GM12865 (cell line): Measurements from ENCODE around the gene PTCH2.

ENCODE experiments used
- DNase-seq: peaks from one replicate; pipeline ENCODE4 v3.0.0; 2010; ENCODE audit warnings: low read depth
- H3K4me3 ChIP-seq: 2 replicates; pipeline ENCODE4 v1.5.1; 2011; ENCODE audit warnings: mild to moderate bottlenecking, low read depth, low read length, control low read depth
- TF ChIP-seq, protein P1 (sequence below): IDR thresholded peaks from 2 replicates; pipeline ENCODE4 v1.5.1; 2011; ENCODE audit warnings: low read length, control low read depth, low read depth, inconsistent platforms; ENCODE audit not compliant: insufficient read depth; ENCODE audit errors: missing control alignments

PTCH2 gene

GRCh38 chr1:44780583-44781121 lies 62.4 kb downstream of the PTCH2 start:
- TF ChIP-seq, protein P1, sequence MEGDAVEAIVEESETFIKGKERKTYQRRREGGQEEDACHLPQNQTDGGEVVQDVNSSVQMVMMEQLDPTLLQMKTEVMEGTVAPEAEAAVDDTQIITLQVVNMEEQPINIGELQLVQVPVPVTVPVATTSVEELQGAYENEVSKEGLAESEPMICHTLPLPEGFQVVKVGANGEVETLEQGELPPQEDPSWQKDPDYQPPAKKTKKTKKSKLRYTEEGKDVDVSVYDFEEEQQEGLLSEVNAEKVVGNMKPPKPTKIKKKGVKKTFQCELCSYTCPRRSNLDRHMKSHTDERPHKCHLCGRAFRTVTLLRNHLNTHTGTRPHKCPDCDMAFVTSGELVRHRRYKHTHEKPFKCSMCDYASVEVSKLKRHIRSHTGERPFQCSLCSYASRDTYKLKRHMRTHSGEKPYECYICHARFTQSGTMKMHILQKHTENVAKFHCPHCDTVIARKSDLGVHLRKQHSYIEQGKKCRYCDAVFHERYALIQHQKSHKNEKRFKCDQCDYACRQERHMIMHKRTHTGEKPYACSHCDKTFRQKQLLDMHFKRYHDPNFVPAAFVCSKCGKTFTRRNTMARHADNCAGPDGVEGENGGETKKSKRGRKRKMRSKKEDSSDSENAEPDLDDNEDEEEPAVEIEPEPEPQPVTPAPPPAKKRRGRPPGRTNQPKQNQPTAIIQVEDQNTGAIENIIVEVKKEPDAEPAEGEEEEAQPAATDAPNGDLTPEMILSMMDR, result no peak
- no peak for DNase-seq

GRCh38 chr1:44778705-44779576 lies 64.1 kb downstream of the PTCH2 start:
- TF ChIP-seq, protein P1, result no peak
- no peak for DNase-seq
- H3K4me3 ChIP-seq, result no peak overlapping the region

More at GRCh38 chr1:44780583-44781121, 62.4 kb downstream of the PTCH2 start:
- no peak overlapping the region for H3K4me3 ChIP-seq

GRCh38 chr1:44777969-44778635 lies 65.0 kb downstream of the PTCH2 start:
- DNase-seq, result no peak
- TF ChIP-seq, protein P1, result no peak
- H3K4me3 ChIP-seq, result peak overlapping the region; percentile 80

GRCh38 chr1:44777547-44777946 lies 65.5 kb downstream of the PTCH2 start:
- peak overlapping the region; percentile 80 for H3K4me3 ChIP-seq
- TF ChIP-seq, protein P1, result no peak
- DNase-seq, result no peak

GRCh38 chr1:44776730-44777068 lies 66.4 kb downstream of the PTCH2 start:
- TF ChIP-seq, protein P1, result no peak
- DNase-seq, result no peak
- peak overlapping the region; percentile 80 for H3K4me3 ChIP-seq

GRCh38 chr1:44775930-44776729 lies 66.9 kb downstream of the PTCH2 start:
- TF ChIP-seq, protein P1, result no peak
- peak; percentile 53 for DNase-seq
- peak overlapping the region; percentile 80 for H3K4me3 ChIP-seq
